Mammary epithelial cell (primary cell): ENCODE results near the gene KRTAP2-2.
"Not testable (repeated sequence)": the region's sequence is repeated elsewhere in the genome, so short reads cannot be mapped to it uniquely, and the experiment has no call there.

Experiments used
- CTCF ChIP-seq, 2 donors: IDR thresholded peaks in 1 of 2; conservative IDR thresholded peaks in 1 of 2; 2 replicates each; pipeline ENCODE4 v1.5.1; 2011 to 2012; ENCODE audit warnings: inconsistent platforms in 2 of 2, low read length in 2 of 2, mild to moderate bottlenecking in 2 of 2, control low read depth in 1 of 2, low read depth in 1 of 2; ENCODE audit not compliant: insufficient read depth in 1 of 2; ENCODE audit errors: extremely low read depth in 1 of 2
- EZH2 ChIP-seq: IDR thresholded peaks from 2 replicates; pipeline ENCODE4 v1.6.1; 2012; ENCODE audit warnings: low read length, inconsistent platforms, borderline replicate concordance

GRCh38 chr17:41034346-41034935 lies 20.6 kb downstream of the KRTAP2-2 start, which contains the start of gene KRTAP1-3:
- TF ChIP-seq CTCF (conservative IDR thresholded peaks at IDR 0.05 in 1 of 2, IDR thresholded peaks at IDR 0.05 in 1 of 2; ENCODE audit: extremely low read depth in 1 of 2, insufficient read depth in 1 of 2, low read depth in 1 of 2, low read length in 2 of 2); EZH2: not testable (repeated sequence)
